ENCODE results near the gene ADCY3.

GRCh38 chr2:24955232-24955631, 35.2 kb upstream of the ADCY3 start:
- no peak for TF ChIP-seq POLR2AphosphoS5 (IDR thresholded peaks at IDR 0.05; ENCODE audit: low read length)
- TF ChIP-seq SIN3A (IDR thresholded peaks at IDR 0.05; ENCODE audit: low read depth, low read length), result no peak
- no peak for TF ChIP-seq USF1 (IDR thresholded peaks at IDR 0.05; ENCODE audit: borderline replicate concordance, extremely low read length, insufficient read depth, low read depth, low read length)
- no peak for TF ChIP-seq CTCF (IDR thresholded peaks at IDR 0.05 in 2 of 3, conservative IDR thresholded peaks at IDR 0.05 in 1 of 3; ENCODE audit: control insufficient read depth in 2 of 3, extremely low read depth in 1 of 3, insufficient read depth in 1 of 3, low read depth in 3 of 3, low read length in 3 of 3)
- no peak for TF ChIP-seq BRCA1 (IDR thresholded peaks at IDR 0.05; ENCODE audit: low read depth, low read length)
- no peak for TF ChIP-seq SP1 (IDR thresholded peaks at IDR 0.05; ENCODE audit: low read depth, low read length)
- TF ChIP-seq PRDM15 (CRISPR knock-in tag; IDR thresholded peaks at IDR 0.05), result no peak
- TF ChIP-seq POLR2A (IDR thresholded peaks at IDR 0.05; ENCODE audit: low read depth, low read length), result no peak
- TF ChIP-seq GATAD2B (conservative IDR thresholded peaks at IDR 0.05; ENCODE audit: low read depth), result no peak
- TF ChIP-seq RCOR1 (conservative IDR thresholded peaks at IDR 0.05; ENCODE audit: low read depth, low read length), result no peak
- no peak for TF ChIP-seq YY1 (IDR thresholded peaks at IDR 0.05; ENCODE audit: low read depth, low read length)
